GM19397 (cell line): ENCODE results near the gene POLDIP2.
"Not testable (repeated sequence)": the region's sequence is repeated elsewhere in the genome, so short reads cannot be mapped to it uniquely, and the experiment has no call there.

ENCODE experiments used
- ATAC-seq: cut with Tn5 transposase; IDR thresholded peaks from one replicate; pipeline ENCODE4 v1.9.1; 2021; ENCODE audit warnings: mild to moderate bottlenecking, moderate library complexity; ENCODE audit not compliant: unreplicated experiment

Gene POLDIP2

DNA sequence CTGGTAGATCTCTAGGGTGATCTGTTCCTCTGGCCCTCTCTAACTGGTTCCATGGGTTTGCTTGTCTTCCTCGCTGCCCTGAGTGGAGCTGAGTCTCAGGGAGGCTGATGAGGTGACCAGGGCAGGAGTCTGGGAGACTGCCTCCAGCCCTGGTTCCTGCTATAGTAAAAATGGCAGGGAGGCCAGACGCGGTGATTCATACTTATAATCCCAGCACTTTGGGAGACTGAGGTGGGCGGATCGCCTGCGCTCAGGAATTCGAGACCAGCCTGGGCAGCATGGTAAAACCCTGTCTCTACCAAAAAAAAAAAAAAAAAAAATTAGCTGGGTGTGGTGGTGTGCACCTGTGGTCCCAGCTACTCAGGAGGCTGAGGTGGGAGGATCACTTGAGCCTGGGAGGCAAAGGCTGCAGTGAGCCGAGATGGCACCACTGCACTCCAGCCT, 18.5 kb downstream of the POLDIP2 start:
- not testable (repeated sequence) for ATAC-seq

DNA sequence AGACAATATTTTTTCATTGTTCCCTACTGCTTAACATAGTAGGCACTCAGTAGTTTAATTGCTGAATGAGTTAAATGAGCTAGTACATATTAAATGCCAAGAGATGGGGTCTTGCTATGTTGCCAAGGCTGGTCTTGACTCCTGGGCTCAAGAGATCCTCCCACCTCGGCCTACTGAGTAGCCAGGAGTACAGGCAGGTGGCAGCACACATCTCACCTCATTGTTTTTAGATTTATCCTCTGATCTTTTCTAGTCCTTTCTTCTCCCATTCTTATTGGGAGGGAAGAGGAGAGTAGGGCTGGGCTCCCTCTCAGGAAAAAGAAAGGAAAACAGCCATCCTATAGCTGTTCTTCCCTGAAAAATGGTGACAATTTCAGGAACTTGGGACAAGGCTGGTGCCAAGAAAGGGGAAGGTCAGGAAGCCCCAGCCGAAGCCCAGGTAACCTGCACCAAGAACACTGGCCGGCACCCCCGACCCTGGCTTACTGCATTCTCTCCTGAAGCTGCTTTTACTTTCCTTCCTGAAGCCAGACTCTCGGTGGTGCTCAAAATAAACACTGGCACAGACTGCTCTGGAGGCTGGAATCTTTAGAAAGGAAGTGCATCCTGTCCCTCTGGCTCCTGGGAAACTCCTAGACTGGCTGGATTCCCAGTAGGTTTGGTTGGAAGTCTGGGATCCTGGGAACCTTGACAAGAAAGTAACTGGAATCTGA, 19.1 kb downstream of the POLDIP2 start:
- ATAC-seq, result no peak

DNA sequence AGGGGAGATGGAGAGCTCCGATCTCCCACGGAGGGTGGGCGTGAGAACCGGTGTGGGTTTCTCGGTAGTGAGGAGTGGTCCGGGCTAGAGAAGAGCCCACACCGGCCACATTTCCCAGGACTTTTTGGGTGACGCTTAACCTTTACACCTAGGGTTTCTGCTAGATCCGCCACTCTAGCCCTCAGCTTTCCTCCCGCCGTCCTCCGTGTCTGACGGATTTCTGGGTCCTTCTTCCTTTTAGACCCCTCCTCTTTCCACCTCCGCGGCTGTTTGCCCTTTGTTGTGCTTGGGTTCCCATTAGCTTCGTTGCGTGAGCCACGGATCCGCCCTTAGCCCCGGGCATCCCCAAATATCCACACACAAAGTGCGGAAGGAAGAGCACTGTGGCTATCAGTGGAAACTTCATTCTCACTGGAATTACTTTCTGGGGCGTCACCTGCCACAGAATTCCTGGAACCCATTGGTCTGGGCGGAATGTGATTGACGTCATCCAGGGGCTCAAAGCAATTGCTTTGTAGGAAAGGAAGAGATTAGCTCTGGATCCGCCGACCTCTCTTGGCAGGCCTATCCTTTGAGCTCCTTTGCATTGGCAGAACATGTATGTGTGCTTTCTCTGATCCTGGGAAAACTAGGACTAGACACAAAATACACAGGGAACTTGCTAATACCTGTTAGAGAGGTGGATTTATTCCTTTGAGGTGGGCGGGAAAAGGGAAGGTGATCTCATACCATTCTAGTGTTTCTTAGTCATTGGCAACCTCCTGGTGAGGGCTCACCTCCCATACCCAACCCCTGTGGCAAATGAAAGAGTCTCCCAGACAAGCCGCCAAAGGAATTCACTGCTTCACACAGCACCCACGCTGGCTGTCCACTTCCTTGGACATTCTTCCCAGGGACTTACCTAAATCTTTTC, 21.1 kb downstream of the POLDIP2 start:
- ATAC-seq, result no peak

DNA sequence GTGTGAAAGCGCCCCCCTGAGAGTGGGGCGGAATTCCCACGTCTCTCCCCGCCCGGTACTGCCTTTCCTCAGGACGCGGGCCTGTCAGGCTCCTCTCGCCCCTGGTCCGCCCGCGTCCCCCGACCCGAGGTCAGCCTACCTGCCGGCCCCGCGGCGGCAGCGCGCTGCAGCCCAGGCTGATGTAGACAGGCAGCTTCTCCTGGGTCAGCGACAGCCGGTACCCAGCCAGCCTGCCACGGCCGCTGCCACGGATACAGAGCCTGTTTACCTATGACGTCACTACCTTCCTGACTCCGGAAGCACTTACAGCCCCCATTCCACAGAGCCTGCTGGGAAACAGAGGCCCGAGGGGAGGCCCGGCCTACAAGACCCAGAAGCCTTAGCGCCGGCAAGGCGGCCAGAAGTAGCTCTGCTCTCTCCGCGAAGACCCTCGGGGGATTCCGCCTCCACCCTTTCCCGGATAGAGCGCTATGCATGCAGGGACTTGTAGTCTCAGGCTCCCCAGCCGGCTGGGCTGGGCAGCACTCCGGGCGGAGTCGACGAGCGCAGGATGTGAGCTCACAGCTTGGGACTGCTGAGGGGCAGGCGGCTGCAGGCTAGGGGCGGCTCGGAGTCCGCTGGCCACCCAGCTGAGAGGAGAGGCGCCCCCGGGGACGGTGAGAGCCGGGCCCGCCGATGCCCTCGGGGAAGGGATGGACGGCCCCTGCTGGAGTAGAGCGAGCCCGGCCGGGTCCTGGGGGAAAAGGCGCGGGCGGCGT, 21.9 kb downstream of the POLDIP2 start, which contains the start of the genes IFT20 and TNFAIP1:
IFT20 (minus strand) TSS at position 272 of the 758 bp plus-strand sequence. CDS start 3,487 bp downstream, outside the sequence.
TNFAIP1 (plus strand) TSS at position 561 of the 758 bp plus-strand sequence. CDS start 3,761 bp downstream, outside the sequence.
- ATAC-seq, result peak; percentile 96

DNA sequence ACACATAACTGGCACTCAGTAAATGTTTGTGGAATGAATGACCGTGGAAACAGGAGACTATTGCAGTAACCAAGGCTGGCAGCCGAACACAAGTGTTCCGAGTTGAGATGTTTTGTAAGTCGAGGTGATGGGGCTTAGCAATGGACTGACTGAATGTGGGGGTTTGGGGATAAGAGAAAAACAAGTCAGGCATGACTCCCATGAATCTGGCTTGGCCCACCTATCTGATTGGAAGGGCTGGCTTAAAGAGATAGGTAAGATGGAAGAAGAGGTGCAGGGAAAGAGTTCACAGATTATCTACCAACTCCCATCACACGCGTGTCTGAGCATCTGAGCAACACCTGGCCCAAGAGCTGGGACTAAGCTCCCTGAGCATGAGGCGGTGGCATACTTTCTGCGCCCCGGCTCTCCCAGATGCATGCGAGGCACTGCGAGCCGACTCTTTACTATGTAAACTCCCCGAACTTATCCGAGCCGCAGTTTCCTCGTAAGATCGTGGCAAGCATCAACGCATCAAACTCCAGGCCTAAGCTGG, 22.6 kb downstream of the POLDIP2 start:
- ATAC-seq, result no peak

DNA sequence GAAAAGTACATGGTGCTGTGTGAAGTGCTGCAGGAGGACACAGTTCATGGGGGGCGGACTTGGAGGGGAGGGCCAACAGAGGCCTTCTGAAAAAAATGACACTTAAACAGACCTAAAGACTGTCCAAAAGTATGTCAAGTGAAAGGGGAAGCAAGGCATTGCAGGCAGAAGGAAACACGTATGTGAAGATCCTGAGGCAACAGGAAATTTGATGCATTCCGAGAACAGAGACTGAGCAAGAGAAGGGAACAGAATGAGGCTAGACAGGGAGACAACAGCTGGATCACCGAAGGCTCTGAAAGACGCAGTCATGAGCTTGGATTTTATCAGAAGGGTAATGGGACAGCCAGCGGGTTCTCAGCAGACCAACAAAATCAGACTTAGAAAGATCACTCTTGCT, 23.2 kb downstream of the POLDIP2 start:
- ATAC-seq, result no peak

DNA sequence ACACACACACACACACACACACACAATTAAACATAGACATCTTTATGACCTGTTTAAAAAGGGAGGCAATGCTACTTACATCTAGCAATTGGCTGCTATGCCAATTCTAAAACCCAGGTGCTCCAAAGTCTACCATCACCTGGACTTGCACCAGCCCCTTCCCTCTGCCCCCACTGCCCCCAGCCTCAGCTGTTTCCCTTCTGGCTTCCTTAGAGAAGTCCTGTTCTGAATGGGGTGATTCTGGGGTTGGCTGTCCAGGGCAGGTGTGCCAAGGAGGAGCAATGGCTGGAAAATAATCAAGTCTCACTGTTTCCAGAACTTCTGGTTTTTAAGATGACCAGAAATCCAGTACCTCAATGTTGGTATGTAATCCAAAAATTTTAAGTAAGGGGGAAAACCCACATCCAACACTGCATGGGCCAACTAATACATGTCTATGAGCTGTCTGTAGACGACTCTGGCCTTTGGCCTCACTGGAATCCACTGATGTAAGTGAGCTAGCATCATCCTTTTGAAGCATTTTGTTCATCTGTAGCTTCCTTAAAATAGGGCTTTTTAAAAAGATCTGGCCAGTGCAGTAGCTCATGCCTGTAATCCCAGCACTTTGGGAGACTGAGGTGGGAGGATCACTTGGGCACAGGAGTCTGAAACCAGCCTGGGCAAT, 24.1 kb downstream of the POLDIP2 start:
- ATAC-seq, result no peak

DNA sequence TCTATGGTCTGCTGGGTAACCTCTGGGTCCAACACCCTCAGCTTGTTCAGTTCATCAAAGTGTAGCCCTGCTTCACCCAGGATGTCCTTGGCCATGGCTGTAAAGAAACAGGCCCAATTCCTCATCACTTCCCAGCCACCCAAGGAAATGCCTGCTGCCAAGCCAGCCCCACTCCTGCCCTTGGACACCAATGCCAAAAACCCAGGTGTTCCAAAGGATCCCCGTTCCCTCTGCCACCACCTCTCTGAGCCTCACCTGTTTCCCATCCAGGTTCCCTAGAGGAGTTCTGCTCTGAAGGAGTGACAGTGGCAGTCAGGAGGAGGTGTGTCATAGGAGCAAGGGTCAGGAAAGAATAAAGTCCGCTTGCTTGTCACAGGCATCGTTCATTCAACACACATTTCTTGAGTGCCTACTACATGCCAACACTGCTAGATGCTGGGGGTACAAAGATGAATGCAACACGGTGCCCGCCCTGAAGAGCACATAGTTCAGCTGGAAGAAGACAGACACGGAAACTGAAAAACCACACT, 25.4 kb downstream of the POLDIP2 start:
- ATAC-seq, result no peak

DNA sequence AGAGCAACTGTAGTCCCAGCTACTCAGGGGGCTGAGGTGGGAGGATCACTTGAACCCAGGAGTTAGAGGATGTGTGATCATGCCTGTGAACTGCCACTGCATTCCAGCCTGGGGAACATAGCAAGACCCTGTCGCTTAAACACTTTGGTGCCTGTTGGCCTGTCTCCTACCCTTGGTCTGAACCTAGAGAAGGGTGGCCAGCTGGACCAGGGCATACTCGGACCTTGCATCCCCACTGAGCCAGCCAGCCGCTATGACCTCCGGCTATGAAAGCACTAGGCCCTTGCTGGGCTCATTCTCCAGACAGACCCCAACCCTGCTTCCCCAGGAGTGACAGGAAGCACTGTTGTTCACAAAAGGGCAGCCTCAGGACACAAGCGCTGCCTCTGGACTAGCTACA, 26.7 kb downstream of the POLDIP2 start:
- no peak for ATAC-seq

DNA sequence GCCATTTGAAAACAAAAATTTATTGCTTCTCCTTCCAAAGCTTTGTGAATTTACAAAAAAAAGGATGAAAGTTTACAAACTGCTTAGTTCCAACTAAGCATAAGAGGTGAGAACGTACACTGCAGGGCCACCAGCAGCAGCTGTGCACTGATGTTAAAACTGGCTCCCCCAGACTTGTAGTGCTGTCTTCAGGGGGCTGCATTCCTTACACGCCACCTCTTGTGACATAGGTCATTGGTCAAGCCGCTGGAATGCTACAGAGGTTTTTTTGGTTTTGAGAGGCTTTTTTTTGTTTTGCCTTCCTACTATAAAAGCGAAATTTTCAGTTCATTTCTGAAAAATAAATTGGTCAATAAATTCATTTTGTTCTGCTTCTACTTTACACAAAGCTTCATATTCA, 29.0 kb downstream of the POLDIP2 start:
- no peak for ATAC-seq

DNA sequence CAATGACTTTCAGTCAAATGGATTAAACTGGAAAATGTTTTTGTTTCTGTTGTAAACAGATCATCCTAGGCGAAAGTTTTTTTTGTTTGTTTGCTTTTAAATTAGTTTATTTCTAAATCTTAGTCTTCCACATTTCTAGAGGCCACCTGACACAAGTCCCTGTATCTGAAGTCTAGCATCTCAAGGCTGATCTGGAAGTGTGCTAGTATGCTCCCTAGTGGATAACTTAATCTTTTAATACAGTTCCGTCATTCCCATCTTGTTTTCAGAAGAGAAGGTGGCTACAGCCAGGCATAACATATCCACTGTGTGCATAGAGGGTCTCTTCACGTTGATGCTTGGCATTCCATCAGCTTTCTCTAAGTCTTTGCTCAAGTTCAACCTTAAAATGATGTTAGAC, 29.6 kb downstream of the POLDIP2 start:
- no peak for ATAC-seq

DNA sequence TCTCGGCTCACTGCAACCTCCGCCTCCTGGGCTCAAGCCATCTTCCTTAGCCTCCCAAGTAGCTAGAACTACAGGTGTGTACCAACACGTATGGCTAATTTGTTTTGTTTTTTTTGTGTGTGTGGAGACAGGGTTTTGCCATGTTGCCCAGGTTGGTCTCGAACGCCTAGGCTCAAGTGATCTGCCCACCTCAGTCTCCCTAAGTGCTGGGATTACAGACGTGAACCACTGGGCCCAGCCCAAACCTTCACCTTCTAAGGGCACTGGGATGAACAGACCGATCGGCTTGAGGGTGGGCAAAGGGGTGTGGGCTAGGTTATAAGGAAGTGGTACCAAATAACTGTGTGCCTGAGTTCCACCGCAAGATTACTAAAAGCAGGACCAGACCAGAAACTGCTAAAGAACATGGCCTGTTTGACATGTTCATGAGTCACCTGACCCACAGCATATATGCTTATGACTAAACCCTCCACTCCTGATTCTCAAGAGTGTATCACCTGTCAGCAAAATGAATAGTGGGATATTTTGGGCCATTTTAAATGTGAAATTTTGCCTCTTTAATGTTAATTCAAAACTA, 30.2 kb downstream of the POLDIP2 start:
- ATAC-seq, result no peak

DNA sequence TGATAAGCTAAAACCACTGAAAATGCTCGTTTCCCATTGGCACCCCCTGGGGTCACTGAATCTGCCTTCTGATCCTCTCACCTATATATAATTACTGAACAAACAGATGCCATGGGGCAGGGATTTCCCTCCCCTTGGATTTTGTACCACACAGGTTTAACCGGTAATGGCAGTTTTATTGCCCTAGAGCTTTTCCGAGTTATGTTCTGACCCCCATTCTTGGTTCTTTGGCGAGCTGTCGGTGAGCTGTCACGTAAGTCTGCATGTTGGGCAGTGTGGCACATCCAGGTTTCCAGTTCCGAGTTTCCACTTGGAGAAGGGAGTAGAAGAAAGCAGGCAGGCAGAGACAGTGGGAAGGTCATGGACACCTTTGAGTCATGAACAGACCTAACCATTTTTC, 31.2 kb downstream of the POLDIP2 start:
- no peak for ATAC-seq

DNA sequence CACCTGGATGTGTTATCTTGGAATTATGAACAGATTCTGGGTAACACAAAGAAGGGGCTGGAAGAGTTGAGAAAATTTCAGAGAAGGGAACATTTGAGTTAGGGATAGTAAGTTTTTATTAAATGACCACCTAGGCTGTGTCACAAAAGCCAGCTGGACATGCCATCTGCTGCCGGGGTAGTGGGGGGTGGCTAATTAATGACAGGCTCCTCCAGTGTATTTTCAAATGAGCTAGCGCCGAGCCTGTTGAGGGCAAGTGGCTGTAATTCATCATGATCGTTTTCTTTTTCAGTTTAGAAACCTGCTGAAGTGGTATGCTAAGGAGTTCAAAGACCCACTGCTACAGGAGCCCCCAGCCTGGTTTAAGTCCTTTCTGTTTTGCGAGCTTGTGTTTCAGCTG, 32.1 kb downstream of the POLDIP2 start:
- ATAC-seq, result no peak

DNA sequence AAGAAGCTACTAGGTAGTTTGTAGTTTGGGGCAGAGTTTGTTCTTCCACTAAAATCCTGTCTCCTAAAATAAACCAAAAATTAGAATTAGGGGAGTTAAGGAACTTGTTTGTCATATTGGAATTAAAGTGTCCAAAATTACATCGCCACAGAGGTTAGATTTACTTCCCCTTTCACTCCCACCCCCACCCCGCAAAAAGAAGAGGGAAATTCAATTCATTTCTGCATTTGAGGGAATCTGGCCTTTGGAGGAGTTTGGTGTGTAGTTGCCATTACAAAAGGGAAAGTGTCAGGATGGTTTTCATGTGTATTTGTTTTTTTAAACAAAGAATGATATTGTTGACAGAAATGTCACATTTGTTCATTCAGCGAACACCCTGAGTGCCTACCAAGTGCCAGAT, 32.5 kb downstream of the POLDIP2 start:
- no peak for ATAC-seq

DNA sequence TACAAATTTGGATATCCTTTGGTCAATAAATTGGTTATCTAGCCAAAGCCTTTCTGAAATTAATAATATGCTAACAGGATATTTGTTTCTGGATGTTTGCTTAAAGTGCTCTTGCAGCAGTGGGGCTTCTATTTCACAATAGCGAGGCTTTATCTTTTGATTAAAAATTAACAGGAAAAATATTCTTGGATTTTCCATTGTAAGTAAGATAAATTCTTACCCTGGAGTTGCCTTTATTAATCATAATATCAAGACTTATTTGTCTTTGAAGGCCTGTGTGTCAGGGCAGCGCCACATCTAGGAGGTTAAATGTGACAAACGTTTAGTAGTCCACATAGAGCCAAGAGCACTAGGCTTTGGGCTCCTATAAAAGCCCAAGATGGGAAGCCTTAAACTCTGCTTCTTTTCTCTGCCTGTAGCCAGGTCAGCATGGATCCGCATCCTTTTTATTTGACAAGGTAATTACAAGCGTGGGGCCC, 33.0 kb downstream of the POLDIP2 start:
- no peak for ATAC-seq

DNA sequence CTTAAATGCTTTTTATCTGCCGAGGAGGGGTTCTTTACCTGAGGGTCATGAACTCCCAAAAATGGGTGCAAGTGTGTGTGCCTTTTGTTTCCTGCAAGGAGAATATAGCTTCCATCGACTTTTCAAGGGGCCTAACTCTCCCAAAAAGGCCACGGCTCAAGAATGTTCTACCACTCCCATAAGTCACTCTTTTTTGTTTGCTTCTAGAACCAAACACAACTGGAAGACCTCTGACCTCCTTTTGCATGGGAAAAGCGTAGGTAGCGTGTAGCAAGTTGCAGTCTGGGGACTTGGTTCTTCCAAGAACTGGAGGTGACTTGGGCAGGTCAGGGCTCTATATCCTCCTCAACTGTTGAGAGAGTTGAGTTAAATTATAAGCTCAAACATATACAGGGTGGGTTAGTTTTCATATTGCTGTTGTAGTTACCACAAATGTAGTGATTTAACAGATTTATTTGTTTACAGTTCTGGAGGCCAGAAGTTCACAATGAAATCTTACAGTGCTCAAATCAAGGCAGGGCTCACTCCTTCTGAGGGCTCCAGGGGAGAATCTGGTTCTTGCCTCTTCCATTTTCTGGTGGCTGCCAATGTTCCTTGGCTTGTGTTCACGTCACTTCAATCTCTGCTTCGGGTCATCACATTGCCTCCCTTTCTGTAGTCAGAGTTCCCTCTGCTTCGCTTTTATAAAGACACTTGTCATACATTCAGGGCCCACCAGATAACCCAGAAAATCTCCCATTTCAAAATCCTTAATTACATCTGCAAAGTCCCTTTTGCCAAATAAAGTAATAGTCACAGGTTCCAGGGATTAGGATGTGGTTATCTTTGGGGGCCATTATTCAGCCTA, 36.9 kb downstream of the POLDIP2 start:
- ATAC-seq, result no peak

DNA sequence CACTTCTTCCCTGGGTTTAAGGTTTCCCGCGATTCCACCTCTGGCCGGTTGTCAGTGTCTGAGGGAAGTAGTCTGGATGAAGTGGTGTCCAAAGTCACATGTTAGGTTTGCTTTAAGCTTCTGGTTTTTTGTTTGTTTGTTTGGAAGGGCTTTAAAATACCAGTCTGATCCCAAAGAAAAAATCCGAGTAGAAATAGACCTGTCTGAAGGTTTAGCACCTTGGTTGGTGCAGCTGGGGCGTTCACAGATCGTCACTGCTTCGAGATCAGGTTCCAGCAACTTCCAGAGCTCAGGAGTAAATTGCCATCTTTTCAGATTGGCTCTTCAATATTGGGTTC, 37.8 kb downstream of the POLDIP2 start:
- no peak for ATAC-seq
